SU-DHL-6 (cell line): ENCODE data around the gene EFTUD2.

ENCODE experiments used
- EZH2phosphoT487 ChIP-seq: fragments of 200-600 bp; sonication (generic), shearing (Covaris generic); conservative IDR thresholded peaks from 2 replicates; pipeline ENCODE4 v1.6.1; 2018; ENCODE audit warnings: mild to moderate bottlenecking, antibody characterized with exemption, low read length, moderate library complexity, mixed read lengths
- TF ChIP-seq, protein P1 (sequence below): fragments of 200-600 bp; sonication (generic); IDR thresholded peaks from one replicate; pipeline ENCODE4 v1.5.1; 2017; ENCODE audit warnings: antibody characterized with exemption, mild to moderate bottlenecking, low read length, moderate library complexity; ENCODE audit not compliant: insufficient read depth, poor library complexity, severe bottlenecking

DNA sequence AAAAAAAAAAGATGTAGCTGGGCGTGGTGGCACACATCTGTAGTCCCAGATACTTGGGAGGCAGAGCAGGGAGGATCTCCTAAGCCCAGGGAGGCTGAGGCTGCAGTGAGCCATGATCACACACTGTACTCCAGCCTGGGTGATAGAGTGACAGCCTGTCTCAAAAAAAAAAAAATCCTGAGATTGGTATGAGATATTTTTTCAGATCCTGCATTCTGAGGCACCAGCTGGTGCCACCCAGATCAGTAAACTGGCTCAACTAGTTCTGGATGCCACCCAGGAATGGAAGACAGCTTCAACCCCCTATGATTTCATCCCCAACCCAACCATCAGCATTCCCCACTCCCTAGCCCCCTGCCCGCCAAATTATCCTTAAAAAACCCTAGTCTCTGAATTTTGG, 62.0 kb downstream of the EFTUD2 start:
- TF ChIP-seq, protein P1, sequence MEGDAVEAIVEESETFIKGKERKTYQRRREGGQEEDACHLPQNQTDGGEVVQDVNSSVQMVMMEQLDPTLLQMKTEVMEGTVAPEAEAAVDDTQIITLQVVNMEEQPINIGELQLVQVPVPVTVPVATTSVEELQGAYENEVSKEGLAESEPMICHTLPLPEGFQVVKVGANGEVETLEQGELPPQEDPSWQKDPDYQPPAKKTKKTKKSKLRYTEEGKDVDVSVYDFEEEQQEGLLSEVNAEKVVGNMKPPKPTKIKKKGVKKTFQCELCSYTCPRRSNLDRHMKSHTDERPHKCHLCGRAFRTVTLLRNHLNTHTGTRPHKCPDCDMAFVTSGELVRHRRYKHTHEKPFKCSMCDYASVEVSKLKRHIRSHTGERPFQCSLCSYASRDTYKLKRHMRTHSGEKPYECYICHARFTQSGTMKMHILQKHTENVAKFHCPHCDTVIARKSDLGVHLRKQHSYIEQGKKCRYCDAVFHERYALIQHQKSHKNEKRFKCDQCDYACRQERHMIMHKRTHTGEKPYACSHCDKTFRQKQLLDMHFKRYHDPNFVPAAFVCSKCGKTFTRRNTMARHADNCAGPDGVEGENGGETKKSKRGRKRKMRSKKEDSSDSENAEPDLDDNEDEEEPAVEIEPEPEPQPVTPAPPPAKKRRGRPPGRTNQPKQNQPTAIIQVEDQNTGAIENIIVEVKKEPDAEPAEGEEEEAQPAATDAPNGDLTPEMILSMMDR: no peak
- no peak for TF ChIP-seq EZH2phosphoT487
